NT2/D1 (cell line): ENCODE results near the gene UNC5C.

ENCODE experiments used
- DNase-seq: peaks from one replicate; pipeline ENCODE4 v3.0.0-alpha.2; 2011; ENCODE audit warnings: low read depth, low spot score
- H3K27me3 ChIP-seq: 2 replicates; pipeline ENCODE4 v1.6.0; 2011; ENCODE audit warnings: mild to moderate bottlenecking; ENCODE audit not compliant: insufficient read length, insufficient read depth
- H3K36me3 ChIP-seq: 2 replicates; pipeline ENCODE4 v1.6.1; 2011; ENCODE audit warnings: mild to moderate bottlenecking, low read length, mixed read lengths; ENCODE audit not compliant: insufficient read depth, insufficient read length
- H3K4me1 ChIP-seq: 2 replicates; pipeline ENCODE4 v1.5.1; 2011; ENCODE audit not compliant: insufficient read depth, insufficient read length
- H3K4me3 ChIP-seq: 2 replicates; pipeline ENCODE4 v1.5.1; 2011; ENCODE audit warnings: low read depth; ENCODE audit not compliant: insufficient read length
- H3K9ac ChIP-seq: 2 replicates; pipeline ENCODE4 v1.6.0; 2011; ENCODE audit warnings: low read depth; ENCODE audit not compliant: insufficient read length
- H3K9me3 ChIP-seq: 2 replicates; pipeline ENCODE4 v1.5.1; 2011; ENCODE audit warnings: mild to moderate bottlenecking, low read length; ENCODE audit not compliant: insufficient read depth
- SUZ12 ChIP-seq: IDR thresholded peaks from 2 replicates; pipeline ENCODE4 v1.6.1; 2011; ENCODE audit not compliant: insufficient read length, insufficient read depth; ENCODE audit errors: extremely low read depth
- YY1 ChIP-seq: IDR thresholded peaks from 2 replicates; pipeline ENCODE4 v1.6.1; 2011; ENCODE audit not compliant: insufficient read length, insufficient read depth
- ZNF274 ChIP-seq: IDR thresholded peaks from 2 replicates; pipeline ENCODE4 v1.6.1; 2011; ENCODE audit warnings: mild to moderate bottlenecking, low read depth, low read length

The UNC5C gene

DNA sequence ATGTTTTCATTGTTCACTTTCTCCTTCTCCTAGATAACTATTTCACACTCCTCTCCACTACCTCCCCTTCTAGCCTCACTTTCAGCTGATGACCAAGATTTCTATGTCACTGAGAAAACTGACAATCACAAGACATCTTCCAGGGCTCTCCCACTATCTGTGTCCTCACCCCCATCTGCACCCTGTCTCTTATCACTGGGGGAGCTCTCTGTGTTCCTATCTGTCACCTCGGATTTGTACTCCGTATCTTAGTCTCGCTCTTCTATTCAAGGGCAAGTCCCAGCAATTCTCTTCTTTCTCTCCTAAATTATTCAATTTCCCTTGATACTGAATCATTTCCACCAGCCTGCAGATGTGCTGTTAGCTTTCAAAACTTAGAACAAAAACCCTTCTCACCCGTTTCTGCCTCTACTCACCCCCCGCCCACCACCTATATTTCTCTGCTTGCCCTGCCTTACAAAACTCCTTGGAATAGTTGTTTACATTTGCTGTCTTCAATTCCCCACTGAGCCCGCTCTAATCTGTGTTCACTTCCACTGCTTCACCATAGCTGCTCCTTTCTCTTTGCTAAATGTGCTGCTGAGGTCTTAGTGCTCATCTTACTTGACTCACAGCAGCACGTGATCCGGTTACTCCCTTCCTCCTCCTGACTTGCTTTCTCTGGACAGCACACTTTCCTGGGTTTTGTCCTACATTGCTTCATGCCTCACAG, 293.2 kb downstream of the UNC5C start:
- no peak overlapping the region for H3K9ac ChIP-seq
- H3K36me3 ChIP-seq: no peaks in the 10 kb centered on the region
- H3K9me3 ChIP-seq: no peaks in the 10 kb centered on the region
- no peak overlapping the region for H3K4me3 ChIP-seq
- no peaks in the 10 kb centered on the region for H3K4me1 ChIP-seq
- DNase-seq: no peak
- TF ChIP-seq ZNF274: no peak
- no peak for TF ChIP-seq SUZ12
- no peak for TF ChIP-seq YY1
- no peaks in the 10 kb centered on the region for H3K27me3 ChIP-seq

GRCh38 chr4:95251568-95251967, 297.2 kb downstream of the UNC5C start:
- H3K36me3 ChIP-seq: no peaks in the 10 kb centered on the region
- H3K9me3 ChIP-seq: no peaks in the 10 kb centered on the region
- H3K9ac ChIP-seq: no peak overlapping the region
- TF ChIP-seq YY1 (no peak), SUZ12 (no peak), ZNF274 (no peak)
- no peak for DNase-seq
- H3K27me3 ChIP-seq: no peaks in the 10 kb centered on the region
- H3K4me3 ChIP-seq: no peak overlapping the region
- H3K4me1 ChIP-seq: no peaks in the 10 kb centered on the region

DNA sequence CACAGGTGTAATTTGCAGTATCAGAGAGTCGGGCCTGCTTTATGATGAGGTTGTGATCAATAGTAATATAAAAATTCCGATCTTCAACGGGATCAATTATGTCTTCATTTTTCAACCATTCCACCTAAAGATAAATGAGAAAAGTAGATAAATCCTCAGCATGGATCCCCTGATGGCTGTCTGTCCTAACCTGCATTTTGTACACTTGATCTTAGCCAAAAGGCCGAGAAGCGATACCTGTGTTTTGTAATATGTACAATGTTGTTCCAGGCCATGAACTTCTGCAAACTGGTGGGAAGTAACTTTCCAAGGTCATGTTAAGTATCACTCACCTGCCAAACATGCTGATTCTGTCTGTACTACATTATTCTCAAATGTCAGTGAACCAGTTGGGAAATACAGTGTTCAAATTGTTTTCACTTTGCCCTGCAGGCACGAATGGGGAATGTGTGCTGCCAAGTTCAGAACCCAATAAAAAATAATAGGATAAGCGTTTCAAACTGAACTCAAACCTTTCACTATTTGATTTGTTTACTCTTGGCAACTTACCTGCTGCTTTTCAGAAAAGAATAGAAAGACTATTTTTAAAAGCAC, 298.1 kb downstream of the UNC5C start:
- no peaks in the 10 kb centered on the region for H3K36me3 ChIP-seq
- H3K9me3 ChIP-seq: no peaks in the 10 kb centered on the region
- no peaks in the 10 kb centered on the region for H3K27me3 ChIP-seq
- H3K4me1 ChIP-seq: no peaks in the 10 kb centered on the region
- TF ChIP-seq ZNF274 (no peak), SUZ12 (no peak), YY1 (no peak)
- no peak for DNase-seq
- H3K9ac ChIP-seq: no peak overlapping the region
- no peak overlapping the region for H3K4me3 ChIP-seq

DNA sequence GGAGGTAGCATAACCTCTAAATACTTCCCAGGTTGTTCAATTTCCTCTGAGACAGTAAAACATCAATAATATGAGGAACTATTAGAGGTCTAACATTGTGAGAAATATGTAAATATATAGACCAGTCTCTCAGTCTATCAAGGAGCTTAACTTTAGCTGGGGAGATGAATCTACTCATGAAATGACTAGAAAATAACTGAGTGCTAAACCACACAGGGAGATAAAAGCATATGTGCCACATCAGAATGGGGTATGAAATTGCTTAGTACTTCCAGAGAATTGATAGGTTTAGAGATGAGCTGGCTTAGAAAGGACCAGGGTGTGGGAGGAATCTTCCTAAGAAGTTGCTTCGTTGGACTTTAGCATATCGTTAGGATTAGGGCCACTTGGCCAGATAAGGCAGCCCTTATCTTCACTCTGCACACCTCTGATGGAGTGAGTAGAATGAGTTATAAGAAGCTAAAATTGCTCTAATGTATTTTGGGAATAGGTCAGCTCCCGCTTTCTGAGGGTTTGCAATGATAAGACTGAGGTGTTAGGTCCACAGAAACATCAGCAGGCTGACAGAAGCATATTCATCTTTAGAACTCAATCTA, 299.2 kb downstream of the UNC5C start:
- H3K9ac ChIP-seq: no peak overlapping the region

DNA sequence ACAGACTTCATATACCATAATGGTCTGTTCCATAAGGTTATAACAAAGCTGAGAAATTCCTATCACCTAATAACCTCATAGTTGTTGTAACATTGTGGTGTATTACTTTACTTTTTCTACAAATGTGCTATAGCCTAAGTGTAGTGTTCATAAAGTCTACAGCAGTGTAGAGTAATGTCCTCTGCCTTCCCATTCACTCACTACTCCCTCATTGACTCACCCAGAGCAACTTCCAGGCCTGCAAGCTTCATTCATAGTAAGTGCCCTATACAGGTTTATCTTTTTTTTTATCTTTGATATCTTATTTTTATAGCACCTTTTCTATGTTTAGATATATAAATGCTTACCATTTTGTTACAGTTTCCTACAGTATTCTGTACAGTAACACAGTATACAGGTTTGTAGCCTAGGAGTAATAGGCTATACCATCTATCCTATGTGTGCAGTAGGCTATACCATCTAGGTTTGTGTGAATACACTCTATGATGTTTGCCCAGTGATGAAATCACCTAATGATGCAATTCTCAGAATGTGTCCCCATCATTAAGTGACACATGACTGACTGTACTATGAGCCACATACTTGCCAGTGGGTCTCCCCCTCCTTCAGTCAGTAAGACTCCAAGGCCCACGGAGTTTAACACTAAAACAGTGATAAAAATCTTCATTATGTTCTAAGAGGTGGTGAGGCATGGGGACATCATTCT, 299.9 kb downstream of the UNC5C start:
- no peaks in the 10 kb centered on the region for H3K27me3 ChIP-seq
- H3K4me3 ChIP-seq: no peak overlapping the region
- H3K4me1 ChIP-seq: no peaks in the 10 kb centered on the region
- no peak for TF ChIP-seq SUZ12
- TF ChIP-seq ZNF274: no peak
- no peak for TF ChIP-seq YY1
- H3K36me3 ChIP-seq: no peaks in the 10 kb centered on the region
- no peak for DNase-seq
- H3K9ac ChIP-seq: no peak overlapping the region
- H3K9me3 ChIP-seq: no peaks in the 10 kb centered on the region

More for the DNA sequence above, 299.2 kb downstream of the UNC5C start:
- no peak for TF ChIP-seq YY1
- TF ChIP-seq SUZ12: no peak
- no peak for TF ChIP-seq ZNF274
- Histone ChIP-seq H3K27me3 (no peaks in the 10 kb centered on the region), H3K9me3 (no peaks in the 10 kb centered on the region), H3K4me1 (no peaks in the 10 kb centered on the region), H3K36me3 (no peaks in the 10 kb centered on the region), H3K4me3 (no peak overlapping the region)
- no peak for DNase-seq

DNA sequence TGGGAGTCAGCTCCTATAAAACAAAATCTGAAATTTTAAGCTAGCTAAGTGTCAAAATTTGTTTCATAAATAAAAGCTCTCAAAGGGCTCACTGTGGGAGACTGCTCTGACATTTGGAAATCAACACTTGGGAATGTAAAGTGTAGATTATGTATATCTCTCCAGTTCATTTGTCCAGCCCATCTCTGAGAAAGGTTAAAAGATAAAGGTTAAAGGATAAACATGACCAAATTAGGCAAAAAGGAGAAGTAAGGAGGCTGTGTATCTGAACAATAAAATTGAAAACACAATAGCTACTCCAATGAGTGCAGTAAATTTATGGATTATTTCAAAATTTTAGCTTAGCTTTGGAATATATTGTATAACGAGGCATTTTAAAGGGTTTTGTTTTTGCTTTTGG, 304.9 kb downstream of the UNC5C start:
- Histone ChIP-seq H3K4me3 (no peak overlapping the region), H3K9me3 (no peaks in the 10 kb centered on the region), H3K9ac (no peak overlapping the region), H3K27me3 (no peaks in the 10 kb centered on the region), H3K36me3 (no peaks in the 10 kb centered on the region), H3K4me1 (no peaks in the 10 kb centered on the region)
- TF ChIP-seq SUZ12 (no peak), ZNF274 (no peak), YY1 (no peak)
- no peak for DNase-seq

DNA sequence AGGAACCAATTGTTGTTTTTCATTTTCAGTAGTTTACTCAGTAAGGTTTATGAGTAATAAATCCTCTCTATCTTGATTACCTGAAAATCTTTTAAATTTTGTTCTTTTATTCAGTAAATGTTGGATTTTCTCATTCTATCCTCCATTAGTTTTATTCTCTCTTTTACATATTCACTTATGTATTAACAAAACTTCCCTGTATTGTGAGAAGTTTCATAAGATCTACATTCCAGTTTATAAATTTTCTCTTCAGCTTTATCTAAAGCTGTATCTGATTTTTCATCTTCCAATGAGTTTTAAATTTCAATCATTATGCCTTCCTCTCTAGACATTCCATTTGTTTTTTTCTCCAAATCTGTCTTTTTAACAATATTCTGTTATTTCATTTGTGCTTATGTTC, 310.2 kb downstream of the UNC5C start:
- Histone ChIP-seq H3K9ac (no peak overlapping the region), H3K27me3 (no peaks in the 10 kb centered on the region), H3K4me1 (no peaks in the 10 kb centered on the region), H3K36me3 (no peaks in the 10 kb centered on the region), H3K4me3 (no peak overlapping the region), H3K9me3 (no peaks in the 10 kb centered on the region)
- TF ChIP-seq SUZ12 (no peak), ZNF274 (no peak), YY1 (no peak)
- DNase-seq: no peak
